GM21515 (cell line): ENCODE results near the gene IFITM2.
"Not testable (repeated sequence)": the region's sequence is repeated elsewhere in the genome, so short reads cannot be mapped to it uniquely, and the experiment has no call there.

ENCODE experiments used
- ATAC-seq: cut with Tn5 transposase; IDR thresholded peaks from one replicate; pipeline ENCODE4 v1.9.1; 2021; ENCODE audit not compliant: unreplicated experiment

The IFITM2 gene

GRCh38 chr11:337711-338110 lies 30.1 kb downstream of the IFITM2 start:
- no peak for ATAC-seq

- no peak for ATAC-seq
Observed at GRCh38 chr11:339963-340362, 32.3 kb downstream of the IFITM2 start.

- no peak for ATAC-seq
Observed at GRCh38 chr11:340539-341512, 33.2 kb downstream of the IFITM2 start.

- ATAC-seq, result no peak
Observed at GRCh38 chr11:342328-342727, 34.7 kb downstream of the IFITM2 start.

GRCh38 chr11:344836-345578 lies 37.4 kb downstream of the IFITM2 start:
- no peak for ATAC-seq

- no peak for ATAC-seq
Observed at GRCh38 chr11:346529-346928, 38.9 kb downstream of the IFITM2 start.

- not testable (repeated sequence) for ATAC-seq
Observed at GRCh38 chr11:349270-349954, 41.8 kb downstream of the IFITM2 start.

- not testable (repeated sequence) for ATAC-seq
Observed at GRCh38 chr11:350033-350722, 42.6 kb downstream of the IFITM2 start.

GRCh38 chr11:350723-351255 lies 43.2 kb downstream of the IFITM2 start:
- ATAC-seq, result no peak

- no peak for ATAC-seq
Observed at GRCh38 chr11:351411-351810, 43.8 kb downstream of the IFITM2 start.

- no peak for ATAC-seq
Observed at GRCh38 chr11:352456-353031, 44.9 kb downstream of the IFITM2 start.

GRCh38 chr11:353179-353873 lies 45.7 kb downstream of the IFITM2 start:
- no peak for ATAC-seq

GRCh38 chr11:355581-356458 lies 48.2 kb downstream of the IFITM2 start:
- ATAC-seq, result no peak

GRCh38 chr11:356610-357009 lies 49.0 kb downstream of the IFITM2 start:
- no peak for ATAC-seq

GRCh38 chr11:357582-357981 lies 50.0 kb downstream of the IFITM2 start:
- ATAC-seq, result no peak

GRCh38 chr11:358129-358800 lies 50.6 kb downstream of the IFITM2 start:
- ATAC-seq, result no peak
